HG02973 (cell line): ENCODE results near the gene CGNL1.

Experiments
- ATAC-seq: cut with Tn5 transposase; IDR thresholded peaks from one replicate; pipeline ENCODE4 v1.9.1; 2021; ENCODE audit warnings: moderate library complexity; ENCODE audit not compliant: unreplicated experiment

The CGNL1 gene

DNA sequence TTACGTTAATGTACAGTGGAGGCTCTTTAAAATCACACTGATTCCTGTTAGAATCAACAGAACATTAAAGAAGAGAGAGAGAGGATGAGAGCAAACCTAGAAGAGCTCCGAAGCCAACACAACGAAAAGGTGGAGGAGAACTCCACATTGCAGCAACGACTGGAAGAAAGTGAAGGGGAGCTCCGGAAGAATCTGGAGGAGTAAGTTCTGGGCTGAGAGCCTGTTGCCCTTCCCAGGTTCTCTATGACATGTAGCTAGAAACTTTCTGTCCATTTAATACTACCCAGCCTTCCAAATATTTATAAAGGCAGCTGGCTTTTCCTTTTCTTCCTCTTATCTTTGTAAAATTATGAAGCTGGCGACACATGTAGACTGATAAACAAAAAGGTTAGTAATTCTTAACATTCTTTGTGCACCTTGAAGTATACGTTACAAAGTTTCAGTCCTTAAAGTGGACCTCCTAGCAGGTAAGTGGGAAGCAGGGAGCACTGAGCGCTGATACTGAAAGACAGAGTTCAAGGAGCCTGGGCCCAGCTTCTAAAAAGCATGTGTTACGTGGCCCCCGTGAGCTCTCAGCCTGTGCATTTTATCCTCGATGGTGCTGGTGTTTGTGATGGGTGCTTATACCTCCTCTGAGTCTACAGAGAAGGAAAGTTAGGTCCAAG lies 75.9 kb downstream of the CGNL1 start:
- ATAC-seq, result no peak

DNA sequence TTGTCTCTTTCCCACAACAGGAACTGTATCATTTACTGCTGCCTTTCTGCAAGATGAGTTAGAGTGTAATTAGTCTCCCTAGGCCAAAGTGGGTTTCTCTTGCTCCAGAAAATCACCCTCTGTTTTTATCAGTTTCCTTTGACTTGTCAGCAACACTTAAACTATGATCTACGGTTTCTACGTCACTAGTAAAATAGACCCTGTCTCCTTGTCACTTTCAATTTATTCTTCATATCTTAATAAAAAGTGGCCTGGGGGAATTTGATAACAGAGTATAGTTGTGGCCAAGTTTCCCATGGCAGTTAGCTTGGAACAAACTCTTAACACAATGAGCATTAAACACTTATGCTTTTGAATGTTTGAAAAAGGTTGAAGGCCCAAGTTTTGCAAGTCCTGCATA lies 79.6 kb downstream of the CGNL1 start:
- no peak for ATAC-seq

DNA sequence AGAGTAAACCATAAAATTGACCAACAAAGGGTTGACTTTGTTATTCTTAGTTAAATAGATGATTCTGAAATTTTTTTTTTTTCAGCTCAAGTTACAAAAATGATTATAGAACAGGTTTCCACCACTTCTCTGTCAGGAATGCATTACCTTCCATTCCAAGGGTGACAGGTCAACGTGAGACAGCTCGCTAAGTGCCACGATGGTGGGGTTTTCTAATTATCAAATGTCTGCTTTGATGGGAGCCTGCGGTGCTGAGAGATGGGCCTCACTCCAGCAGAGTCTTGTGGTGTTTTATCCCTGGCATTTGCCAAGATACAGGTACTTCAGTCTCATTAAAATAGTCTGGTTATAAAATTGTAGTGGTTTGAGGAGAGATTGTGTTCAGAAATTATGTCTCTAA lies 80.3 kb downstream of the CGNL1 start:
- ATAC-seq, result no peak

DNA sequence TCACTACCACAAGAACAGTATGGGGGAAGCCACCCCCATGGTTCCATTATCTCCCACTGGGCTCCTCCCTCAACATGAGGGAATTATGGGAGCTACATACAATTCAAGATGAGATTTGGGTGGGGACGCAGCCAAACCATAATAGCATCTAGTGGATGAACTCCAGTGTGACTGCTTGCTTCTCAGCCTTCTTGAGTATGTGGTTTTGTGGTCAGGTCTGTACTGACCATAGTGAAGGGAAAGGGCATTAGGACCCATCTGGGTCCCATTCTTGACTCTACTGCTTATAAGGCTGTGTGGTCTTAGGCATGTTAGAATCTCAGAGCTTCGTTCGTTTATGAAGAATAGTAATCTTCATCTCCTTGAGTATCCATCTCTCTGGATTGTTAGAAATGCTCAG lies 81.4 kb downstream of the CGNL1 start:
- no peak for ATAC-seq

DNA sequence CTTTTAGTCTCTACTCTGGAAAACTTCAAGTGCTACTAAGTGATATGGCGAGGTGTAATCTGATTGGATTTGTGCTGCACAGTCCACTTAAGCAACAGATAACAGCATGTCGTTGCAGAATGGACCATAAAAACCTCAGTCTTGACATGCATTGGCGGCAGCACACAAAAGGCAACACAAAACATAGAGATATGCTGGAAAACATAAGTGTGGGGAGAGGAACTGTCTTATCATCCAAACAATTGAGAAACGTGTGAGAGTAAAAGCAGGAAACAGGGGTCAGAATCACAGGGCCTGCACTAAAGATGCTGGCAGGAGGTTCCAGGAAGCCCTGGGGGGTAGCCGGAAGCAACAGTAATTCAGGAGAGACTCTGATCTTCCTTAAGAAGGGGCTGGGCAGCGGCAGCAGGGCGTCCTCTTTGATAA lies 82.1 kb downstream of the CGNL1 start:
- ATAC-seq, result no peak

DNA sequence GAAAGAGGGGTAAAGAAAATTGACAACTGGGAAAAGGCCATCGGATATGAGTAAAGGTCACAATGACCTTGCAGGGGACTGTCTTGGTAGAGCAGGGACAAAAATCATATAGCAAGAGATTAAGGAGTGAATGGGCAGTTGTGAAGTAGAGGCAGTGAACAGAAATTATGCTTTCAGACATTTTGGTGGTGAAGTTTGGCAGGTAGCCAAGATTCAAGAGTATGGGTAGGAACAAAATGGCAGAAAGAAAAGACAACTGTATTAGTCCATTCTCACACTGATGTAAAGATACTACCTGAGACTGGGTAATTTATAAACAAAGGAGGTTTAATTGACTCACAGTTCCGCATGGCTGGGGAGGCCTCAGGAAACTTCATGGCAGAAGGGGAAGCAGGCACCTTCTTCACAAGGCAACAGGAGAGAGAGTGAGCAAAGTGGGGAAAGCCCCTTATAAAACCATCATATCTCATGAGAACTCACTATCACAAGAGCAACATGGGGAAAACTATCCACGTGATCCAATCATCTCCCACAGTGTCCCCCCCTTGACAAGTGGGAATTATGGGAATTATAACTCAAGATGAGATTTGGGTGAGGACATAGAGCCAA lies 84.0 kb downstream of the CGNL1 start:
- ATAC-seq, result no peak

DNA sequence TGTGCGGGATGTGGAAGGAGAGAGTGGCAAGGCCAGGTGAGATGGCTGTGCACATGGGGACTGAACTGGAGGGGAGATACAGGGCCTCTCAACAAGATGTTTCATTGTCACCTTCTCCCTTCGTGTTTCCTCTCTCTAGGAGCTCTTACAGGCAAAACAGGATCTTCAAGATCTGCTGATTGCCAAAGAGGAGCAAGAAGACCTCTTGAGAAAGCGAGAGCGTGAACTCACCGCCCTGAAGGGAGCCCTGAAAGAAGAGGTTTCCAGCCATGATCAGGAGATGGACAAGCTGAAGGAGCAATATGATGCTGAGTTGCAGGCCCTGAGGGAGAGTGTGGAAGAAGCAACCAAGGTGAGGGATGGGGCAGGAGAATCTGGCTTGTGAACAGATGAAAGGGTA lies 85.2 kb downstream of the CGNL1 start:
- no peak for ATAC-seq

DNA sequence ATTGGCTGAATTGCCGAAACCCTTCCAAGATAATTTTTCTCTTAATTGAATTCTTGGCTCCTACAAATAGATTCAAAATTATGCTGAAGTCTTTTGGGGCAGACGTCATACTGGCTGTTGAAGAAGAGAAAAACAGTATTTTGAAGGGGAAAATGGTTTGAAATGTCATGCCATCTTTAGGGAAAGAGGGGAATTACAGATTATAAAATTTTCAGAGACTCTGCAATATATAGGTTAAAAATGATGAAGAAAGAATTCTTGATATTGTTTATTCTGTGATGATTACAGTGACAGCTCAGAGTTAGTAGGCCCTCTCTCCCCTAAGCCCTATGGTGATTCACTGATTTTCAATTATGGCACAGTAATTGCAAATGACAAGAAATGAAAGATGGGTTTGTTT lies 86.1 kb downstream of the CGNL1 start:
- no peak for ATAC-seq

DNA sequence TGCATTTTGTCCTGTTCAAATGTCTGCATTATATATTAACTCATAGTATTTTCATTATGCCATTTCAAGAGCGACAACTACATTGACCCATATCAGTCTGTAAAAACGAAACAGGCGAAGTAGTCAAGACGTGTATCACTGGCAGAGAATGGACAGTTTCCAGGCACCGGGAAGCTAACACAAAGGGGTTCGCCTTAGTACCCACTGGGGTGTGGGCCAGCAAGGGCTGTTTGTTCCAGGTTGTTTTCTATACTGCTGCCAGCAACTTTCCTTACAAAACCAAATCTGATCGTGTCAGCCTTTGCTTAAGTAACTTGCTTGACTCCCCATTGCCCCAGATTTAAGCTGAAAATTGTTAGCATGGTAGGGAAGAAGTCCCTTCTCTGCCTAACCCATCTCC lies 87.1 kb downstream of the CGNL1 start:
- ATAC-seq, result no peak

DNA sequence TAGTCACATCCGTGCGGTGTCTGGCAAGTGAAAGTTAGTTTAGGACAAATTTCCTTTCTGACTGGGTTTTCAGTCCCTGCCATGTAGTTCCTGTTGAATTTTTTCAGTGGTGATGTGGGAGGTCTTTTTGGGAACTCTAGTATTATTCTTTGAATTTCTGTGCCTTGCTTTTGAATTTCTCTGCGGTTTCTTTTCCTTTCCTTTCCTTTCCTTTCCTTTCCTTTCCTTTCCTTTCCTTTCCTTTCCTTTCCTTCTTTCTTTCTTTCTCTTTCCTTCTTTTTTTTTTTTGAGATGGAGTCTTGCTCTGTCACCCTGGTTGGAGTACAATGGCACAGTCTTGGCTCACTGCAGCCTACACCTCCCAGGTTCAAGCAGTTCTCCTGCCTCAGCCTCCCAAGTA lies 88.2 kb downstream of the CGNL1 start:
- no peak for ATAC-seq

DNA sequence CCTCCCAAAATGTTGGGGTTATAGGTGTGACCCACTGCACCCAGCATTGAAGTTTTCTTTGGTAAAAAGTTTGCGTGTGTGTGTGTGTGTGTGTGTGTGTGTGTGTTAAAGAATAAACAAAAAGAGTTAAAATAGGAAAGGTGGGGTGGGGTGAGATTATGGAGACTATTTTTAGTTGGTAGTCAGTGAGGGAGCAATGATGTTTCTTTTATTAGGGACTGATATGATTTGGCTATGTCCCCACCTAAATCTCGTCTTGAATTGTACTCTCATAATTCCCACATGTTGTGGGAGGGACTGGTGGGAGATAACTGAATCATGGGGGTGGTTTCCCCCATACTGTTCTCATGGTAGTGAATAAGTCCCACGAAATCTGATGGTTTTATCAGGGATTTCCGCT lies 92.2 kb downstream of the CGNL1 start:
- ATAC-seq, result no peak

DNA sequence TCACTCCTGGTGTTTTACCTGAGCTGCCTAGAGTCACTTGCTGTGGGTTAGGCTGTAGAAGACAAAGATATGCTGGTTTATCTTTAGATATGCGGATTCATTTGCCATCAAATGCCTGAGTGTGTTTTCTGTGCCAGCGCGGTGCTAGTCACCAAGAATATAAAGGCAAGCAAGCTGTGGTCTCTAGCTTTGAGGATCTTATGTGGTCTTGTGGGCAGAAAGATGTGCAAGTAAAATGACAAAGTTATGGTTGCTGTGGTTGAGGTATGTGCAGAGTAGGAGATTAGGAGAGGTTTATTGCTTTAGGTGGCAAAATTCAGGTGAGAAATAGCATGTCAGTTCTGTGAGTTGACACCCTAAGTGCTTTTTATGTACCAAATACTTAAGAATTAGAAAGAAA lies 94.2 kb downstream of the CGNL1 start:
- ATAC-seq, result no peak

DNA sequence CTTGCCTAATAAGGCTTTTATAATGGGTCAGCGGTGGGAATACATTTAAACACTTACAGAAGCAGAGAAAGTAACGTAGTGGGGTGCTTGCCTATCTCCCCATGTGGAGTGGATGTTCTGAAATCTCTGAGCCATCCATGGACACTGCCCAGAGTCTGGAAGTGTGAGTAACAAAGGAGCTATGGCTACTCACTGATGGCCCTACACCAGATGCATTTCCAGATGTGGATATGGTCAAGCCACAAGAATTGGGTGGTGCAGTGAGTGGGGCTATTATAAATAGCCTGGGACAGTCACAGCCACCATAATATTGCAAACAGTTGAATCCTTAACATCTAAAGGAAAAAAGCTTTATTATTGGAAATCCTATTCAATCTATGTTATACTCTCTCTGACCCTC lies 96.6 kb downstream of the CGNL1 start:
- no peak for ATAC-seq

DNA sequence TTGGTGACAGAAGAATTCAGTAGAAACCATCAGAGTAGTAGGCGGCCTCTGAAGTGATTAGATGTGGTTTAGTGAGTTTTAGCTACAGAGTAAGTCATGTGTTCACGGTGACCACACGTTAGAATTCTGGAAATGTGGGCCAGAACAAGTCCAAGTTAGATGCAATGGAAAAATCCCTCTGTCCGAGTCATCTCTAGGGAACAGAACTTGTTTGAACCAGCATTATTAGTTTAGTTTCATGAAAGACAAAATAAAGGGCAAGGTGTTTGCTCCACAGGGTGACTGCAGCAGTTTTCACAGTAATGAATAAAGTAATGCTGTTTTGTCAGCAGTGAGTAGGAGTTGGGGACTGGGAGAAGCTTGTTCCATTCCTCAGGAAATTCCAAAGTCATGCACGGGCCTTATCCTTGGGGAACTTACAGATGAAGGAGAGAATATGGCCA lies 100.2 kb downstream of the CGNL1 start:
- no peak for ATAC-seq

DNA sequence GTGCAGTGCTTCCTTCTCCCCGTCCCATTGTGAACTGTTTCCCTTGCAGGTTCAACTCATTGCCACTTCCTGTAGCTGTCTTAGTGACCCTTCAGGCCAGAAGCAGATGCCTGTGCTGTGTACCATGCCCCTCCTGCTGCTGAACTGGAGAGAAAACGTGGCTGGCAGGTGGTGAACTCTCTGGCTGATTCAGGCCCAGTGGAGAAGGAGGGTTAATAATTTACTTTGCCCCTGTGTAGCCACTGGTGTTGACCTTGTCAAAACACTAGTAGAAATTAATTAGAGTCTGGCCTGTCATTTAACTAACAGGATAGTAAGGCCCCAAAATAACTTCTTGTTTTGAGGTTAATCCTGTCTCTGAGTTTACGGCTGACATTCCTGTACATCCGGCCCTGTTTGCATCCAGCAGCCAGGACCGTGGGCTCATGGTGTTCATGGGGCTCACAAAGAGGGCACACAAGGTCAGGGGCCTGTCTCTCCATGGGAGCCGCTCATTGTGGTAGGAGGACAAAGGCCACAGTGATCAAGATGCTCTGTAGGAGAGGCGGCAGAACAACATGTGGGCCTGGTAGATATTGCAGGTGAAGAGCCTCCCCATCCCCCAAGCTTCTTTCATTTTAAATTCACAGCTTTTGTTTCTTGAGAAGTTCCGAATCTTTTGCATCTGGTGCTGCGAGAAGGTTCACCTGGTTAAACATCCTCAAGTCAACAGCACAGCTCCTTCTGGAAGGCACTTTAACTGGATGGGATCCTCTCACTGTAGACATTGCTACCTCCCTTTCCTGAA lies 101.6 kb downstream of the CGNL1 start:
- ATAC-seq, result no peak

DNA sequence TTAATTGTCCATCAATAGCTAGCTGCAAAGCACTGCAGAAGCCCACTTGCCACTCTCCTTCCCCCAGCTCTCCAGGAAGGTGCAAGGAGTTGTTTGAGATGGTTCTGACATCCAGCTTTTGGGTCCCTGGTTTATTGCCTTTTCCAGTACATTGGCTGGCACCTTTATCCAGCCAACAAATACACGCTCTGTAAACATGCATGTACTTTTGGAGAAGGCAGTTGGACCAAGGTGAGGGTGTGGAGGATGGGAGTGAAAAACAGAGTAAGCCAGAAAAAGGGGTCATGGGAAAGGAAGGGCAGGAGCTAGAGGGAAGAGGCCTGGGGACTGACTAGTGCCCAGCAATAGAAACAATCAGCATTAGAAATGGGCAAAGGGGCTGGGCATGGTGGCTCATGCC lies 102.7 kb downstream of the CGNL1 start:
- no peak for ATAC-seq

DNA sequence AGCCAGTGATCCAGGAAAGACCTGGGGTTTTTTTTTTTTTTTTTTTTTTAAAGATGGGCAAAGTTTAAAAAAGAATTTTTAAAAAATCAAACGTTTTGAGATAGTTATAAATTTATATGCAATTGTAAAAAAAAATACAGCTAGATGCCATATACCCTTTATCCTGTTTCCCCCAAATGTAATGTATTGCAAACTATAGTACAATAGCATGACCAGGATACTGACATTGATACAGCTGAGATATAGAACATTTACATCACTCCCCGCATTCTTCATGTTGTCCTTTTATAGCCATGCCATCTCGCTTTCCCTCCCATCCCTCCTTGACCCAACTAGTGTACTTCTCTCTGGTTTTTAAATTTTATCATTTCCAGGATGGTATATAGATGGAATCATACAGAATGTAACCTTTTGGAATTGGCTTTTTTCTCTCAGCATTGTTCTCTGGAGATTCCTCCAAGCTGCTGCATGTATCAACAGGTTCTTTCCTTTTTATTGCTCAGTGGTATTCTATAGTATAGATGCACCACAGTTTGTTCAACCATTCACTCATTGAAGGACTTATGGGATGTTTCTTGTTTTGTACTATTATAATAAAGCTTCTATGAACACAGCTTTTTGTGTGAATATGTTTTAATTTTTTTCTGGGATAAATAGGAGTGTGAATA lies 104.9 kb downstream of the CGNL1 start:
- ATAC-seq, result no peak

DNA sequence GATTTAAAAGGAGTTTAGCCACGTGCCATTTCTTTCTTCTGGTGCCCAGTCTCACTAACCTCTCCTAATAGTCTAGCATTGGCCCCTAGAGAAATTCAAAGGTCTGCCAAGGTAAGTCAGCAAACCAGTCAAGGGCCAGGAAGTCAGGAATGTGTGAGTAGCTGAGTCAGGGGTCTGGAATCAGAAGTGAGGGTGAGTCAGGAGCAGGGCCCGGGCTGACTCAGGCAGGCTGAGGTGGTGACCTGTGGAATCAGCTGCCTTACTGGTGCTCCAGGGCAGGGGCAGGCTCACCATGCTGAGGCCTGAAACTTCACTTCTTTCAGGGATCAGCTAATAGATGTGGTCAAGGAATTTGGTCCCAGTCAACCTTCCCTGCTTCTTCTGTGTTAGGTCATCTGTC lies 109.6 kb downstream of the CGNL1 start:
- ATAC-seq, result no peak

DNA sequence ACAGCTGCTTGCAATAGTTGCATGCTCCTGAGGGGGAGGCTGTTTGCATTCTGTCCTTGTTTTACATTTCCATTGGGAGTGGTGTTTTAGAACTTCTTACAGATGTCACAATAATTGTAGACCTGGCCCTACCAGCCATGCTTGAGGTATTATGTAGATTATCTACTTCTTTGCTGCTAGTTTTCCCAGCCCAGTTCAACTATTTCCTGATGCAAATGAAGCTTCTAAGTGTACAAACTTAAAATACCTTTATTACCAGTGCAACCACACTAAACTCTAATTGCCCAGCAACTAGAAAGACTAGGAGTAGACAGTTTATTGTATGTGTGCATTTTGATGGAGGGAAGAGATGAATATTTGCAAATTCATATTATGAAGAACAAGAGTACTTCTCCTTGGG lies 110.5 kb downstream of the CGNL1 start:
- ATAC-seq, result no peak

DNA sequence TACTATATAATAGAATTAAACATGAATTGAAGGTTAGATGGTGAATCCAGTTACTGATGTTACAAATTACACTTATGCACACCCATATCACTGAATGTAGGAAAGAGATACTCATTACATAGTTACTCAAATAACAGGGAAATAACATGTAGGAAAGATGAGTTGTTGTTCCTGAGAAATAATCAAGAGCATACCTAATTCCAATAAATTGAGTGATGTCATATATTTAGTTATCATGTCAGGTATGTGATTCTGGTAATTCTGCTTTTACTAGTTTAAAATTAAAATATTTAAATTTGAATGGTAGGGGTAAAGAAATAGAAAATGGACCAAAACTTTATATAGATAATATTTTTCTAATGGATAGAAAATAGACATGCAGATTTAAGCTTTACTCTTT lies 112.8 kb downstream of the CGNL1 start:
- no peak for ATAC-seq

DNA sequence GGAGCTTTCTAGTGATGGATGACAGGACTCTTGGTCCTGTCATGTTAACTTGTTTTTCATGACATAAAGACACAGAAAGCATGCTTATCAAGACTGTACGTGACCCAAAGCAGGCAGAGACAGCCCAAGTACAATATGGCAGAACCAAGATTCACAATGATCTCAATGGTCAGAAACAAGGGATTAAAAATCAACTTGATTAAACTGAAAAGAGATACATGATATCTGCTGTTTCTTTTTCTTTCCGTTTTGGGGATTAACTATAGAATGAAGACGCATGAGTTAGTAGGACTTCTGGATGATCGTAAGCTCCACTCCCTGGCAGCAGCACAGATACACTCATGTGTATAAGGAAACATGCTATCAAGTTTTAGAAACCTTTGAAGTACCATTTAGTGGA lies 117.0 kb downstream of the CGNL1 start:
- ATAC-seq, result no peak

DNA sequence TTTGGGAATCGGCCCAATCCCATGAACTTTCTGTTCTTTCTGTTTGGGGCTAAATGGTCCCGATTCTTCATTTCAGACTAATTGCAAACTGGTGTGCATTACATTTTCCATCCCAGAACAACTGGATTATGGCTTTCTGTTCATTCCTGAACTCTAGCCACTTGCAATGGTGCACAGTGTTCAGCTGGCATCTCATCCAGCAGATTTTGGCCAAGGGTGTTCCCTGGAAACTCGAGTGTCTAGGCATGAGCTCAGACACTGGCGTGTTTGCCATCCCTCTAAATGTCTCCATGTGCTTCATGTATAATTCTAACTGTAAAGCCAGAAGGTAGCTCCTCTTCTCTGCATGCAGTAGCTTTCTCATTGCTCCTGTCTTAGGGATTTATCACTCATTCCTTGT lies 118.3 kb downstream of the CGNL1 start:
- ATAC-seq, result no peak
